GM19351 (cell line): ENCODE results near the gene IFITM10.
"Not testable (repeated sequence)": the region's sequence is repeated elsewhere in the genome, so short reads cannot be mapped to it uniquely, and the experiment has no call there.

Source experiments
- ATAC-seq: cut with Tn5 transposase; IDR thresholded peaks from one replicate; pipeline ENCODE4 v1.9.1; 2021; ENCODE audit warnings: mild to moderate bottlenecking, moderate library complexity; ENCODE audit not compliant: unreplicated experiment

Gene IFITM10

GRCh38 chr11:1693327-1694063, 56.9 kb downstream of the IFITM10 start:
- ATAC-seq, result no peak

GRCh38 chr11:1692708-1693326, 57.6 kb downstream of the IFITM10 start:
- ATAC-seq, result no peak

GRCh38 chr11:1691878-1692707, 58.3 kb downstream of the IFITM10 start:
- ATAC-seq, result no peak

GRCh38 chr11:1691026-1691877, 59.1 kb downstream of the IFITM10 start:
- ATAC-seq, result no peak

- ATAC-seq, result no peak
These were observed 60.0 kb downstream of the IFITM10 start for GRCh38 chr11:1690167-1691025.

- not testable (repeated sequence) for ATAC-seq
These were observed 60.9 kb downstream of the IFITM10 start for GRCh38 chr11:1689250-1690166.

GRCh38 chr11:1688336-1688947, 62.0 kb downstream of the IFITM10 start:
- not testable (repeated sequence) for ATAC-seq

- ATAC-seq, result not testable (repeated sequence)
These were observed 64.2 kb downstream of the IFITM10 start for GRCh38 chr11:1686220-1686619.

- not testable (repeated sequence) for ATAC-seq
These were observed 65.2 kb downstream of the IFITM10 start for GRCh38 chr11:1684886-1685874.

- ATAC-seq, result not testable (repeated sequence)
These were observed 66.4 kb downstream of the IFITM10 start for GRCh38 chr11:1683904-1684572.

- not testable (repeated sequence) for ATAC-seq
These were observed 67.2 kb downstream of the IFITM10 start for GRCh38 chr11:1683216-1683615.
